ENCODE data around the gene RBM18. TPM values are rescaled to one million over a fixed set of nuclear protein-coding genes. Genes with fewer than 3 reads are reported as not detected.

Gene RBM18
- total RNA-seq, 1 experiment from 2014 or later: 32.5 TPM

- intact Hi-C loops (cut with micrococcal nuclease): no loop called here
- no peak overlapping the region for H2AFZ ChIP-seq (ENCODE audit: low read depth, low read length, poor library complexity, severe bottlenecking)
Observed at GRCh38 chr9:122217640-122218039, 47.0 kb downstream of the RBM18 start.

More at GRCh38 chr9:122217640-122218039, 47.0 kb downstream of the RBM18 start:
- ChIA-PET POLR2A (no interaction called here), CTCF (no interaction called here), RAD21 (ENCODE audit: low non-redundant PET in 1 of 2, low total read pairs in 2 of 2, uncharacterized antibody in 2 of 2, unreplicated experiment in 2 of 2) (no interaction called here)
- DNase-seq (ENCODE audit: low read depth, low spot score): no peak
- Histone ChIP-seq H3K4me3 (replicated peaks in 1 of 2; ENCODE audit: low read depth in 1 of 2, low read length in 2 of 2) (no peak overlapping the region), H3K27me3 (ENCODE audit: insufficient read depth, low read length) (no peaks in the 10 kb centered on the region), H3K27ac (ENCODE audit: low read depth, low read length) (no peak overlapping the region), H3K9me3 (ENCODE audit: control insufficient read depth in 1 of 2, insufficient read depth in 1 of 2, low read depth in 1 of 2, low read length in 2 of 2) (no peaks in the 10 kb centered on the region), H3K36me3 (ENCODE audit: control insufficient read depth in 1 of 2, insufficient read depth in 2 of 2, low read length in 2 of 2) (no peaks in the 10 kb centered on the region), H3K9me2 (ENCODE audit: insufficient read depth) (no peaks in the 10 kb centered on the region), H3K4me1 (ENCODE audit: control insufficient read depth in 1 of 2, insufficient read depth in 2 of 2, low read length in 2 of 2) (peaks cover 3 to 23% of the 10 kb centered on the region in 2 experiments; a peak in 3 of 4 replicates), H3K9ac (ENCODE audit: low read length) (no peak overlapping the region), H3K4me2 (ENCODE audit: low read length) (no peak overlapping the region), H3K79me2 (ENCODE audit: insufficient read depth, low read length) (no peaks in the 10 kb centered on the region), H4K20me1 (ENCODE audit: insufficient read depth) (no peaks in the 10 kb centered on the region)
- ATAC-seq: no peak
- no peak for TF ChIP-seq MAX (IDR thresholded peaks at IDR 0.05)
- no peak for TF ChIP-seq POLR2AphosphoS5 (IDR thresholded peaks at IDR 0.05; ENCODE audit: low read depth, low read length)
- no peak for TF ChIP-seq ELF1 (IDR thresholded peaks at IDR 0.05; ENCODE audit: borderline replicate concordance, low read depth)
- no peak for TF ChIP-seq SIN3A (IDR thresholded peaks at IDR 0.05; ENCODE audit: low read depth)
- TF ChIP-seq CTCF (IDR thresholded peaks at IDR 0.05 in 2 of 3, conservative IDR thresholded peaks at IDR 0.05 in 1 of 3; ENCODE audit: borderline replicate concordance in 1 of 3, insufficient read depth in 1 of 3, low read depth in 2 of 3, low read length in 2 of 3): no peak
- no peak for TF ChIP-seq CEBPB (IDR thresholded peaks at IDR 0.05; ENCODE audit: low read depth)
- no TSS peak for BruUV-seq (replicated peaks)

All from HCT116 (cell line).